Activated T-cell treated with anti-CD3 and anti-CD28 coated beads, Interleukin-2, amount 50 U/mL, for 4 hours (primary cell): Measurements from ENCODE around the gene COL4A1. TPM values are rescaled to one million over a fixed set of nuclear protein-coding genes. Genes with fewer than 3 reads are reported as not detected.

Experiments used
- ATAC-seq, 2 donors: fragments of 200-7000 bp; cut with Tn5 transposase; one replicate each; pipeline ENCODE4 v1.10.0; 2021
- DNase-seq: peaks from one replicate; pipeline ENCODE4 v3.0.0-alpha.2; 2020
- H3K27me3 Mint-ChIP-seq: one replicate; pipeline ENCODE4 v1.8.0; 2021; ENCODE audit warnings: low read depth, mixed read lengths
- H3K36me3 Mint-ChIP-seq: one replicate; pipeline ENCODE4 v1.8.0; 2022; ENCODE audit warnings: mixed read lengths; ENCODE audit not compliant: insufficient read depth
- H3K4me1 Mint-ChIP-seq: one replicate; pipeline ENCODE4 v1.8.0; 2021; ENCODE audit warnings: low read depth, mixed read lengths
- H3K4me3 Mint-ChIP-seq: one replicate; pipeline ENCODE4 v1.8.0; 2021; ENCODE audit warnings: mild to moderate bottlenecking, moderate library complexity, mixed read lengths
- H3K9me3 Mint-ChIP-seq: one replicate; pipeline ENCODE4 v1.8.0; 2021; ENCODE audit warnings: mixed read lengths
- total RNA-seq, 3 donors: library from RNA; stranded (reverse); gene quantifications; one replicate each; pipeline ENCODE4 v1.2.1, GENCODE V29; 2021

COL4A1 gene
- total RNA-seq, 3 donors from 2014 or later: 0.42 to 0.66 (median 0.54) TPM

GRCh38 chr13:110197471-110197870, 109.5 kb downstream of the COL4A1 start:
- Mint-ChIP-seq H3K9me3 (no peaks in the 10 kb centered on the region), H3K4me3 (no peak overlapping the region), H3K36me3 (no peaks in the 10 kb centered on the region), H3K4me1 (no peaks in the 10 kb centered on the region), H3K27me3 (peaks cover 24% of the 10 kb centered on the region)
- ATAC-seq (no peak), DNase-seq (no peak)

- Mint-ChIP-seq H3K36me3 (no peaks in the 10 kb centered on the region), H3K27me3 (peaks cover 24% of the 10 kb centered on the region), H3K4me3 (no peak overlapping the region), H3K9me3 (no peaks in the 10 kb centered on the region), H3K4me1 (no peaks in the 10 kb centered on the region)
- no peak for ATAC-seq
- DNase-seq: no peak
These were observed 109.9 kb downstream of the COL4A1 start for GRCh38 chr13:110197026-110197425.

- Mint-ChIP-seq H3K4me1 (no peaks in the 10 kb centered on the region), H3K27me3 (peaks cover 24% of the 10 kb centered on the region), H3K4me3 (no peak overlapping the region), H3K9me3 (no peaks in the 10 kb centered on the region), H3K36me3 (no peaks in the 10 kb centered on the region)
- ATAC-seq (no peak), DNase-seq (no peak)
These were observed 111.1 kb downstream of the COL4A1 start for GRCh38 chr13:110195547-110196485.

DNA sequence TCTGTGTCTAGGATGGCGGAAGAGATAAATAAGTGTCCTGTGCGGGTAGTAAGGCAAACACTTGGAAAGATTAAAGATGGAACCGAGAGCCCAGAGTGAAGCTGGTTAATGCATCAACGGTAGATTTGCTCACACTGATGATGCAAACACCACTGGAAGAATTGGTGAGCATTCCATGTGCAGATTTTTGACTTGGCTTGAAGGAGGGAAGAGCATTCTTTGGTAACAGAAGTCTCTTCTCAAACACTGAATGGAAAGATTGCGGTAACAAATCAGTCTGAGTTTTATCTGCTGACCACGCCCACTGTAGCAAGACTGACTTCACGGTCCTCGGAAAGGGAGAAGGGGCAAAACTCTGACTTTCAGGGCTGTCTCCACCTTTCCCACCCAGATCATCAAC, 112.5 kb downstream of the COL4A1 start:
- no peak for DNase-seq
- H3K4me3 Mint-ChIP-seq: no peak overlapping the region
- no peaks in the 10 kb centered on the region for H3K36me3 Mint-ChIP-seq
- no peaks in the 10 kb centered on the region for H3K9me3 Mint-ChIP-seq
- H3K27me3 Mint-ChIP-seq: peaks cover 22% of the 10 kb centered on the region
- no peak for ATAC-seq
- no peaks in the 10 kb centered on the region for H3K4me1 Mint-ChIP-seq

DNA sequence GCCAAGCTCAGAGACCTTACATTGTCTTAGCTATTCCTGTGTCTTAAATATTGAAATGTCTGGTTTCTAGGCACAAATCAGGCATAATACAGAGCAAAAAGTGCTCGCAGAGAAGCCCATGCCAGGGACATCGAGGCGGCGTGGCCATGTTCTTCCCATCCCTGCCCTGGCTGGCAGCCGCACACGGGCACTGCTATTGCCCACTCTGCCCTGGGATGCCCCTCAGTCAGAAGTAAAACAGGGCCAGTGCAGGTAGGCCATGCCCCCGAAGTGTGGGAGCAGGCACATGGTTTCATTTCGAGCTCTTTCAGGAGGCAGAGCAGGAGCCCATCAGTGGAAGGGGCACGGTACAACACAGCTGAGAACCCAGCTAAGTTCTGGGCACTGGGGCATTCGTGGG, 113.5 kb downstream of the COL4A1 start:
- no peaks in the 10 kb centered on the region for H3K36me3 Mint-ChIP-seq
- no peak overlapping the region for H3K4me3 Mint-ChIP-seq
- H3K4me1 Mint-ChIP-seq: no peaks in the 10 kb centered on the region
- DNase-seq: no peak
- no peaks in the 10 kb centered on the region for H3K9me3 Mint-ChIP-seq
- H3K27me3 Mint-ChIP-seq: peaks cover 15% of the 10 kb centered on the region
- ATAC-seq: no peak

GRCh38 chr13:110192472-110192871, 114.5 kb downstream of the COL4A1 start:
- ATAC-seq (no peak), DNase-seq (no peak)
- H3K36me3 Mint-ChIP-seq: no peaks in the 10 kb centered on the region
- H3K4me1 Mint-ChIP-seq: no peaks in the 10 kb centered on the region
- peaks cover 12% of the 10 kb centered on the region for H3K27me3 Mint-ChIP-seq
- H3K4me3 Mint-ChIP-seq: no peak overlapping the region
- H3K9me3 Mint-ChIP-seq: no peaks in the 10 kb centered on the region

DNA sequence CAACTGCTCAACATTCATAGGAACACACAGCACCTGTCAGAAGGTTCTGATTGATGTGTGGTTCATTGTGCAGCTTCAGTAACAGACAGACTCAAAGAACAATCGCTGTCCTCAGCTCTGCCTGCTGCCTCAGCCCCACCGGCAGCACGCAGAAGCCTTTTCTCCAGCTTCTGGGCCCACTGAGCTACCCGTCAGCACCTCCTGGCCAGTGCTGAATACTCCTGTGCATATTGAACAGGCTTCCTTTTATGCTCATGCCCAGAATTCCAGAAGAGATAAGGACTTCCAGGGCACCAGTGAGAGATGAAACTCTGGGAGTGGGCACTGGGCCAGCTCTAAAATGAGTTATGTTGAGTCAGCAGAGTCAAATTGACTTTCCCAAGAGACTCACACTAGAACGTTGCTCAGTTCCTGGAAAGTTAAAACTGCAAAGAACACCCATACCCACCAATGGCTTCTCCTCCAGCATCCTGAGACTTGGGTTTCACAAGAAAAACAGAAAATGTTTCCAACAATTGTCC, 119.3 kb downstream of the COL4A1 start:
- Mint-ChIP-seq H3K9me3 (no peaks in the 10 kb centered on the region), H3K27me3 (no peaks in the 10 kb centered on the region), H3K4me1 (no peaks in the 10 kb centered on the region), H3K36me3 (no peaks in the 10 kb centered on the region), H3K4me3 (no peak overlapping the region)
- ATAC-seq (no peak), DNase-seq (no peak)

DNA sequence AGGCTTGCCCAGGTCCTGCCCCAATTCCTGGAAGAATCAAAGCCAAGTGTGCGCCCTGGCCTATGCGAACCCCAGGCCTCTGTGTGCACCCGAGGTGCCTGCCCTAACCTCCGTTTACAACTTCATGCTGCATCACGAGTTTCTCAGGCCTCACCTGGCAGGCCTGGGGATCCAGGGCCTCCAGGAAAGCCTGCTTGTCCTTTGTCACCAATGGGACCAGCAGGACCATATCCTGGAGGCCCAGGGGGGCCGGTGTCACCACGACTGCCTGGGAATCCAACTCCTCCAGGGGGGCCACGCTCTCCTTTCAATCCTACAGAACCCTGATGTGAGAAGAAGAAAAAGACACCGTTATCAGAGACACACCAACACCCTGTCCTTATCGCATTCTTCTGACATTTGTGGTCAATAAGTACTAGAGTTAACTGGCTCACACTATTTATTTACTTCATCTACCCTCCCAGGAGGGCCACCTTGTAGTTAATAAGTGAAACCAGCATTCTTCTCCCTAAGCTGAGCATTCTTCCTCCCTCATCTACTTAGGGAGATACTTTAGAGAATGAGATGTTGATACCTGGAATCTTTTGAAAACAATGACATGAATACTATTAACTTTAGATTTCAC, 120.6 kb downstream of the COL4A1 start:
- ATAC-seq: no peak
- no peak overlapping the region for H3K4me3 Mint-ChIP-seq
- no peaks in the 10 kb centered on the region for H3K36me3 Mint-ChIP-seq
- H3K4me1 Mint-ChIP-seq: no peaks in the 10 kb centered on the region
- no peaks in the 10 kb centered on the region for H3K27me3 Mint-ChIP-seq
- no peaks in the 10 kb centered on the region for H3K9me3 Mint-ChIP-seq
- no peak for DNase-seq

DNA sequence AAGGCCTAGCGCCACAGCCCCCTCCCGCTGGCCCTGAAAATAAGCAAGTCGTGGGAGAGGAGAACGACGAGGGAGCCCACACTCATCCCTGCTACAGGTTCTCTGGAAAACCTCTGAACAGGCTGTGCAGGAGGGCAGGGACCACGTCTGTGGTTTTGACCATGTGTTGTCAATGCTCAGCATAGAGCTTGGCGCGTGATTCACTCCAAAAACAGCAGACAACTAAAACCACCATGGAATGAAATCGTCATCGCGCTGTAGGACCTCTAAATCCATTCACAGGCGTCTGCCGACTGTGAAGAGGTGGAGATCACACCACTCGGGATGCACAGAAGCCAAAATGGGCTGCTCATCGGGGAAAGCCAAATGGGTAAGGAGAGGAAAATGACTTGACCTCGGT, 121.3 kb downstream of the COL4A1 start:
- no peak for DNase-seq
- H3K4me1 Mint-ChIP-seq: no peaks in the 10 kb centered on the region
- H3K36me3 Mint-ChIP-seq: no peaks in the 10 kb centered on the region
- ATAC-seq: no peak
- no peaks in the 10 kb centered on the region for H3K27me3 Mint-ChIP-seq
- H3K9me3 Mint-ChIP-seq: no peaks in the 10 kb centered on the region
- H3K4me3 Mint-ChIP-seq: no peak overlapping the region

DNA sequence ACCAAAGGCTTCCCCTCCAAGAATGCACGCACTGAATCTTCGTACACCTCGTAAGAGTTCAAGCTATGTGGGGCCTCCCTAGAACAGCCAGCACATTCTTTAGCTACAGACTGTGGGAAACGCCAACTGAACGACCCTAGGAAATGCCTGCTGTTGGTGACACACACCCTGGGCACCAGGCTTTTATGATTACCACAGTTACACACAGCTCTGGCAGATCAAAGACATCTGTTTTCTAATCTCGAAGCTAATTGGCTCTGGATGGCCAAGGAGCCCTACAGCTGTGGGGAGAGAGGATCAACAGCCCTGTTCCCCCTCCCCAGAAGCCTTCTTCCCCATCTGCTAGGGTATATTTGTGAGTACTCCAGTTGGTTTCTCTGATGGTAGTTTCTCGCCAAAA, 123.0 kb downstream of the COL4A1 start:
- no peaks in the 10 kb centered on the region for H3K36me3 Mint-ChIP-seq
- ATAC-seq (no peak), DNase-seq (no peak)
- no peaks in the 10 kb centered on the region for H3K27me3 Mint-ChIP-seq
- no peaks in the 10 kb centered on the region for H3K4me1 Mint-ChIP-seq
- H3K4me3 Mint-ChIP-seq: no peak overlapping the region
- no peaks in the 10 kb centered on the region for H3K9me3 Mint-ChIP-seq

- Mint-ChIP-seq H3K9me3 (no peaks in the 10 kb centered on the region), H3K27me3 (peaks cover 1% of the 10 kb centered on the region), H3K36me3 (no peaks in the 10 kb centered on the region), H3K4me3 (no peak overlapping the region), H3K4me1 (no peaks in the 10 kb centered on the region)
- ATAC-seq (no peak), DNase-seq (no peak)
These were observed 124.5 kb downstream of the COL4A1 start for GRCh38 chr13:110182461-110182860.

DNA sequence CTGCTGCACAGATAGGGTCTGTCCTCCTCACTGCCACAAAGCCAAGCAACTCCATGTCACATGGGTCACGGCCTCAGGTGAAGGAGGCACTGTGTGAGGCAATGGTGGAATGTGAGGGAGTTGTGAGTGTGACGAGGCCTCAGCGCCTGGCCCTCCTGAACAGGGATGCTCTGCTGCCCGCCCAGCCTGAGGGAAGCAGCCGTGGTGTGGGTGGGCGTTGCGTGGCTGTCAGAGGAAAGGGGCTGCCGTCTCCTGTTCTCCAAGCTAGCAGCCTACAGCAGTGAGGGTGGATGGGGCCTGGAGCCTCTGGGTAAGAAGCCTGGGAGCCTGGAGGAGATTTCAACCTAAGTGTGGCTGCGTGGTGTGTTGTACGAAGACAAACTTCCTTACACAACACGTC, 125.0 kb downstream of the COL4A1 start:
- DNase-seq (no peak), ATAC-seq (no peak)
- Mint-ChIP-seq H3K4me1 (no peaks in the 10 kb centered on the region), H3K9me3 (no peaks in the 10 kb centered on the region), H3K36me3 (no peaks in the 10 kb centered on the region), H3K27me3 (peaks cover 1% of the 10 kb centered on the region), H3K4me3 (no peak overlapping the region)

- Mint-ChIP-seq H3K4me3 (no peak overlapping the region), H3K4me1 (no peaks in the 10 kb centered on the region), H3K9me3 (no peaks in the 10 kb centered on the region)
These were observed 127.2 kb downstream of the COL4A1 start for GRCh38 chr13:110179857-110180147.

GRCh38 chr13:110179116-110179856, 127.7 kb downstream of the COL4A1 start:
- no peak overlapping the region for H3K4me3 Mint-ChIP-seq
- no peaks in the 10 kb centered on the region for H3K4me1 Mint-ChIP-seq
- DNase-seq: no peak
- H3K36me3 Mint-ChIP-seq: no peaks in the 10 kb centered on the region
- peaks cover 1% of the 10 kb centered on the region for H3K27me3 Mint-ChIP-seq
- ATAC-seq: no peak
- peaks cover 4% of the 10 kb centered on the region for H3K9me3 Mint-ChIP-seq

More at GRCh38 chr13:110179857-110180147, 127.2 kb downstream of the COL4A1 start:
- H3K27me3 Mint-ChIP-seq: peaks cover 1% of the 10 kb centered on the region
- H3K36me3 Mint-ChIP-seq: no peaks in the 10 kb centered on the region
- ATAC-seq: no peak
- DNase-seq: no peak
